Endothelial cell of umbilical vein (primary cell): ENCODE results near the gene ZBED4. TPM values are rescaled to one million over a fixed set of nuclear protein-coding genes. Genes with fewer than 3 reads are reported as not detected.

Experiments used
- BruUV-seq: library from RNA; stranded (reverse); fragments of 400-500 nt; replicated peaks from 2 replicates; lab custom pipeline; 2021; lab: Mats Ljungman, UMichigan
- CTCF ChIA-PET: fragments of 300-600, 350-600 bp; sonication (Branson Sonifier 250); formaldehyde crosslinking; loops from one replicate; lab custom pipeline; 2021; ENCODE audit warnings: antibody characterized with exemption, inconsistent platforms; lab: Charles Lee
- POLR2A ChIA-PET: fragments of 300-600, 350-600 bp; sonication (Branson Sonifier 250); formaldehyde crosslinking; loops from one replicate; lab custom pipeline; 2021; ENCODE audit warnings: antibody characterized with exemption, inconsistent platforms; lab: Charles Lee
- DNase-seq: peaks from one replicate; pipeline ENCODE4 v3.0.0-alpha.2; 2011; ENCODE audit warnings: low read depth, low spot score
- FAIRE-seq: peaks from 2 replicates; lab custom pipeline; 2011; peaks lifted over from hg19 to GRCh38; lab: Jason Lieb, UNC
- H2AFZ ChIP-seq: 2 replicates; pipeline ENCODE4 v1.6.0; 2012; ENCODE audit warnings: low read depth, low read length, control low read depth, inconsistent platforms
- H3K27ac ChIP-seq: 2 replicates; pipeline ENCODE4 v1.5.1; 2011; ENCODE audit warnings: low read depth, mild to moderate bottlenecking, control low read depth, low read length, moderate library complexity; ENCODE audit not compliant: insufficient read depth
- H3K27me3 ChIP-seq, 2 experiments: 2 replicates each; pipeline versions ENCODE4 v1.6.0 to v1.6.1; 2011; ENCODE audit warnings: low read length in 2 of 2, mixed read lengths in 1 of 2; ENCODE audit not compliant: control insufficient read depth in 2 of 2, insufficient read depth in 2 of 2
- H3K36me3 ChIP-seq, 2 experiments: 2 replicates in 1 of 2; 3 replicates in 1 of 2; pipeline ENCODE4 v1.5.1; 2011; ENCODE audit warnings: low read length in 2 of 2, mild to moderate bottlenecking in 1 of 2, moderate library complexity in 1 of 2; ENCODE audit not compliant: control insufficient read depth in 2 of 2, insufficient read depth in 2 of 2; ENCODE audit errors: extremely low read depth in 1 of 2
- H3K4me1 ChIP-seq: 3 replicates; pipeline ENCODE4 v1.5.1; 2011; ENCODE audit warnings: mild to moderate bottlenecking, low read length; ENCODE audit not compliant: control insufficient read depth, insufficient read depth; ENCODE audit errors: extremely low read depth
- H3K4me2 ChIP-seq: 2 replicates; pipeline ENCODE4 v1.6.1; 2011; ENCODE audit warnings: low read length, control low read depth, mixed read lengths; ENCODE audit not compliant: insufficient read depth
- H3K4me3 ChIP-seq, 3 experiments: fragments of 200-600 bp in 1 of 3; sonication (generic), shearing (Covaris generic) in 1 of 3; replicated peaks in 1 of 3; 2 replicates each; pipeline ENCODE4 v1.5.1; 2011 to 2016; ENCODE audit warnings: control low read depth in 3 of 3, low read length in 3 of 3, mild to moderate bottlenecking in 2 of 3, inconsistent platforms in 1 of 3, low read depth in 1 of 3, moderate library complexity in 1 of 3; ENCODE audit not compliant: insufficient read depth in 1 of 3
- H3K79me2 ChIP-seq: 2 replicates; pipeline ENCODE4 v1.6.0; 2012; ENCODE audit warnings: low read length, inconsistent platforms; ENCODE audit not compliant: control insufficient read depth, insufficient read depth
- H3K9ac ChIP-seq: replicated peaks from 2 replicates; pipeline ENCODE3; 2011; ENCODE audit warnings: low read length, control low read depth; ENCODE audit not compliant: insufficient read depth; ENCODE audit errors: extremely low read depth
- H3K9me1 ChIP-seq: replicated peaks from 3 replicates; pipeline ENCODE4 v1.6.0; 2011; ENCODE audit warnings: mild to moderate bottlenecking, low read length; ENCODE audit not compliant: control insufficient read depth, insufficient read depth; ENCODE audit errors: extremely low read depth
- H3K9me3 ChIP-seq: replicated peaks from 2 replicates; pipeline ENCODE4 v1.5.1; 2012; ENCODE audit warnings: low read length, inconsistent platforms; ENCODE audit not compliant: control insufficient read depth, insufficient read depth
- H4K20me1 ChIP-seq: replicated peaks from 2 replicates; pipeline ENCODE3; 2011; ENCODE audit warnings: mild to moderate bottlenecking, low read length; ENCODE audit not compliant: control insufficient read depth, insufficient read depth; ENCODE audit errors: extremely low read depth
- CTCF ChIP-seq, 2 donors: IDR thresholded peaks; 1 replicate in 1 of 2; 2 replicates in 1 of 2; pipeline ENCODE4 v1.5.1; 2011; ENCODE audit warnings: low read length in 2 of 2, mild to moderate bottlenecking in 2 of 2, moderate library complexity in 2 of 2, control low read depth in 1 of 2, inconsistent platforms in 1 of 2, low read depth in 1 of 2; ENCODE audit not compliant: insufficient read depth in 1 of 2; ENCODE audit errors: extremely low read depth in 1 of 2
- EZH2 ChIP-seq: IDR thresholded peaks from 2 replicates; pipeline ENCODE4 v1.6.1; 2012; ENCODE audit warnings: borderline replicate concordance, low read depth, mild to moderate bottlenecking, moderate library complexity, low read length, inconsistent platforms; ENCODE audit not compliant: severe bottlenecking
- FOS ChIP-seq: IDR thresholded peaks from 2 replicates; pipeline ENCODE4 v1.6.1; 2011; ENCODE audit warnings: mild to moderate bottlenecking, low read length, moderate library complexity, borderline replicate concordance; ENCODE audit not compliant: insufficient read depth
- GATA2 ChIP-seq: IDR thresholded peaks from 2 replicates; pipeline ENCODE4 v1.7.0; 2011; ENCODE audit warnings: low read depth, mild to moderate bottlenecking, moderate library complexity, mixed read lengths, low read length; ENCODE audit not compliant: insufficient read length, insufficient read depth
- JUN ChIP-seq: IDR thresholded peaks from 2 replicates; pipeline ENCODE4 v1.6.1; 2011; ENCODE audit warnings: borderline replicate concordance, low read depth; ENCODE audit not compliant: insufficient read length, insufficient read depth
- MAX ChIP-seq: IDR thresholded peaks from 2 replicates; pipeline ENCODE4 v1.6.1; 2011; ENCODE audit not compliant: insufficient read depth, insufficient read length
- MYC ChIP-seq: IDR thresholded peaks from one replicate; pipeline ENCODE4 v1.6.1; 2011; ENCODE audit warnings: mild to moderate bottlenecking, low read depth, low read length
- POLR2A ChIP-seq: IDR thresholded peaks from 2 replicates; pipeline ENCODE4 v1.6.1; 2012; ENCODE audit warnings: low read depth, mild to moderate bottlenecking, control low read depth, low read length
- POLR2AphosphoS5 ChIP-seq: IDR thresholded peaks from 2 replicates; pipeline ENCODE4 v1.6.1; 2012; ENCODE audit warnings: low read depth, mild to moderate bottlenecking, control low read depth, low read length, moderate library complexity; ENCODE audit not compliant: insufficient read depth
- dilution Hi-C: fragments of 300-500 bp; cut with MboI; formaldehyde crosslinking; loops from one replicate; pipeline ENCODE4 v1.15.0; 2019; ENCODE audit warnings: low sequenced_read_pairs; ENCODE audit not compliant: extremely low pct_ligation_motif_present
- intact Hi-C: fragments of 100-400 bp; cut with micrococcal nuclease; formaldehyde crosslinking; loops from one replicate; pipeline ENCODE4 v1.10.0; 2022
- polyA plus RNA-seq, 4 experiments: library from polyadenylated mRNA; depleted of rRNA in 3 of 4; stranded (reverse) in 3 of 4; unstranded in 1 of 4; fragments of >200 nt; gene quantifications; 2 replicates each; pipeline versions ENCODE4 v1.2.1 to v1.2.3, GENCODE V29; 2011 to 2012; ENCODE audit warnings: missing spikeins in 1 of 4
- total RNA-seq: library from RNA; stranded (reverse); gene quantifications from 2 replicates; pipeline ENCODE4 v1.2.3, GENCODE V29; 2021

ZBED4 gene
- total and polyA plus RNA-seq, 2 donors (not counting 3 experiments of a cell fraction or from before 2014, with no cell fraction given) = 8.6 to 18.2 TPM

- intact Hi-C loops (no loop called here), dilution Hi-C loops (no loop called here)
- H3K9me1 ChIP-seq = no peaks in the 10 kb centered on the region
- H3K27ac ChIP-seq = no peak overlapping the region
- no peak overlapping the region for H2AFZ ChIP-seq
- CTCF ChIA-PET = no interaction called here
- DNase-seq (no peak), FAIRE-seq (no peak)
- H3K4me2 ChIP-seq = no peak overlapping the region
- H3K79me2 ChIP-seq = peaks cover 7% of the 10 kb centered on the region
- BruUV-seq = no TSS peak
- H3K9ac ChIP-seq = no peak overlapping the region
- no peaks in the 10 kb centered on the region for H4K20me1 ChIP-seq
- H3K4me3 ChIP-seq = no peak overlapping the region
- no peaks in the 10 kb centered on the region for H3K9me3 ChIP-seq
- H3K4me1 ChIP-seq = no peaks in the 10 kb centered on the region
- no peaks in the 10 kb centered on the region for H3K27me3 ChIP-seq
- TF ChIP-seq EZH2 = no peak
- no peak for TF ChIP-seq GATA2
- TF ChIP-seq CTCF (IDR thresholded peaks at IDR 0.05; ENCODE audit: extremely low read depth in 1 of 2, insufficient read depth in 1 of 2, low read depth in 1 of 2, low read length in 2 of 2) = no peak
- TF ChIP-seq MAX = no peak
- TF ChIP-seq FOS = no peak
- TF ChIP-seq MYC = no peak
- TF ChIP-seq POLR2AphosphoS5 = no peak
- TF ChIP-seq JUN = no peak
- no peak for TF ChIP-seq POLR2A
- peaks cover 4 to 15% of the 10 kb centered on the region in 2 experiments for H3K36me3 ChIP-seq
- POLR2A ChIA-PET = no interaction called here
Observed at GRCh38 chr22:49893025-49893424, 39.4 kb downstream of the ZBED4 start.
